HCT116 (cell line): ENCODE measurements around the gene ATOX1. TPM values are rescaled to one million over a fixed set of nuclear protein-coding genes. Genes with fewer than 3 reads are reported as not detected.
A peak's percentile ranks its signal among the peaks of the same experiment; 100 is the strongest.

Experiments
- ATAC-seq: fragments of 200-7000 bp; cut with Tn5 transposase; 2 replicates; pipeline ENCODE4 v1.9.1; 2020; ENCODE audit warnings: mild to moderate bottlenecking, moderate library complexity
- BruUV-seq: library from RNA; stranded (reverse); fragments of 400-500 nt; replicated peaks from 2 replicates; lab custom pipeline; 2021; lab: Mats Ljungman, UMichigan
- CTCF ChIA-PET: fragments of 300-600 bp; sonication (Branson Sonifier 250); formaldehyde crosslinking; loops from one replicate; lab custom pipeline; 2021; ENCODE audit warnings: antibody characterized with exemption; lab: Charles Lee
- POLR2A ChIA-PET: fragments of 300-600, 350-600 bp; sonication (Branson Sonifier 250); formaldehyde crosslinking; loops from one replicate; lab custom pipeline; 2021; ENCODE audit warnings: antibody characterized with exemption; lab: Charles Lee
- RAD21 ChIA-PET, 2 experiments: fragments of 300-600 bp; sonication (Branson Sonifier 250); formaldehyde crosslinking; loops; one replicate each; lab custom pipeline; 2023; ENCODE audit warnings: low total read pairs in 2 of 2; ENCODE audit not compliant: uncharacterized antibody in 2 of 2, unreplicated experiment in 2 of 2, low non-redundant PET in 1 of 2; lab: Charles Lee
- DNase-seq: peaks from one replicate; pipeline ENCODE4 v3.0.0-alpha.2; 2010; ENCODE audit warnings: low read depth, low spot score
- H2AFZ ChIP-seq: fragments of 200-600 bp; shearing (Covaris generic), sonication (generic); 2 replicates; pipeline ENCODE4 v1.6.1; 2017; ENCODE audit warnings: low read depth, mixed run types, mixed read lengths, antibody characterized with exemption, low read length; ENCODE audit not compliant: poor library complexity, severe bottlenecking
- H3K27ac ChIP-seq: 2 replicates; pipeline ENCODE4 v1.5.1; 2012; ENCODE audit warnings: low read depth, low read length
- H3K27me3 ChIP-seq: fragments of 200-600 bp; sonication (generic); 2 replicates; pipeline ENCODE4 v1.6.1; 2016; ENCODE audit warnings: mixed run types, low read length, mixed read lengths; ENCODE audit not compliant: insufficient read depth
- H3K36me3 ChIP-seq, 2 experiments: fragments of 200-500 bp in 1 of 2; fragments of 200-600 bp in 1 of 2; sonication (Bioruptor generic) in 1 of 2; sonication (generic) in 1 of 2; 2 replicates each; pipeline versions ENCODE4 v1.5.1 to v1.6.1; 2014 to 2016; ENCODE audit warnings: low read length in 2 of 2, inconsistent platforms in 1 of 2, mixed read lengths in 1 of 2, mixed run types in 1 of 2; ENCODE audit not compliant: insufficient read depth in 2 of 2, control insufficient read depth in 1 of 2
- H3K4me1 ChIP-seq, 2 experiments: fragments of 200-600 bp in 1 of 2; sonication (generic) in 1 of 2; 2 replicates each; pipeline versions ENCODE4 v1.5.1 to v1.6.1; 2012 to 2017; ENCODE audit warnings: low read length in 2 of 2, inconsistent platforms in 1 of 2, mild to moderate bottlenecking in 1 of 2, mixed read lengths in 1 of 2, mixed run types in 1 of 2, moderate library complexity in 1 of 2; ENCODE audit not compliant: insufficient read depth in 2 of 2, control insufficient read depth in 1 of 2
- H3K4me2 ChIP-seq: fragments of 200-600 bp; sonication (generic); 2 replicates; pipeline ENCODE4 v1.6.1; 2017; ENCODE audit warnings: mixed run types, low read length, mixed read lengths
- H3K4me3 ChIP-seq, 2 experiments: fragments of 200-600 bp in 1 of 2; sonication (generic) in 1 of 2; replicated peaks in 1 of 2; 2 replicates each; pipeline ENCODE4 v1.5.1; 2011 to 2016; ENCODE audit warnings: low read length in 2 of 2, control low read depth in 1 of 2, low read depth in 1 of 2, mild to moderate bottlenecking in 1 of 2, mixed read lengths in 1 of 2, mixed run types in 1 of 2
- H3K79me2 ChIP-seq: fragments of 200-600 bp; sonication (generic); 2 replicates; pipeline ENCODE4 v1.6.1; 2017; ENCODE audit warnings: mild to moderate bottlenecking, mixed run types, low read length, moderate library complexity, mixed read lengths; ENCODE audit not compliant: insufficient read depth
- H3K9ac ChIP-seq: fragments of 200-600 bp; sonication (generic); 2 replicates; pipeline ENCODE4 v1.6.1; 2016; ENCODE audit warnings: low read length, mixed read lengths
- H3K9me2 ChIP-seq: fragments of 200-600 bp; sonication (generic), shearing (Covaris generic); 2 replicates; pipeline ENCODE4 v1.6.1; 2017; ENCODE audit warnings: mixed run types, mild to moderate bottlenecking, moderate library complexity; ENCODE audit not compliant: insufficient read depth
- H3K9me3 ChIP-seq, 2 experiments: fragments of 200-500 bp in 1 of 2; fragments of 200-600 bp in 1 of 2; sonication (Bioruptor generic) in 1 of 2; sonication (generic) in 1 of 2; 2 replicates each; pipeline ENCODE4 v1.6.1; 2014 to 2017; ENCODE audit warnings: low read length in 2 of 2, mixed read lengths in 2 of 2, inconsistent platforms in 1 of 2, low read depth in 1 of 2, mild to moderate bottlenecking in 1 of 2, mixed run types in 1 of 2, moderate library complexity in 1 of 2; ENCODE audit not compliant: control insufficient read depth in 1 of 2, insufficient read depth in 1 of 2
- H4K20me1 ChIP-seq: fragments of 200-600 bp; sonication (generic), shearing (Covaris generic); 2 replicates; pipeline ENCODE4 v1.6.1; 2017; ENCODE audit warnings: mixed run types, mild to moderate bottlenecking, moderate library complexity; ENCODE audit not compliant: insufficient read depth
- CEBPB ChIP-seq: IDR thresholded peaks from 2 replicates; pipeline ENCODE4 v1.6.1; 2012; ENCODE audit warnings: low read depth
- EGR1 ChIP-seq: IDR thresholded peaks from 2 replicates; pipeline ENCODE4 v1.6.1; 2012; ENCODE audit warnings: low read depth
- EZH2 ChIP-seq: fragments of 200-600 bp; sonication (generic); IDR thresholded peaks from 2 replicates; pipeline ENCODE4 v1.6.1; 2017; ENCODE audit warnings: antibody characterized with exemption, mixed run types
- EZH2phosphoT487 ChIP-seq: fragments of 200-600 bp; IDR thresholded peaks from 2 replicates; pipeline ENCODE4 v1.6.1; 2018; ENCODE audit warnings: antibody characterized with exemption, borderline replicate concordance
- FOSL1 ChIP-seq: IDR thresholded peaks from 2 replicates; pipeline ENCODE4 v1.6.1; 2012; ENCODE audit warnings: low read depth
- JUND ChIP-seq: IDR thresholded peaks from 2 replicates; pipeline ENCODE4 v1.6.1; 2012
- POLR2A ChIP-seq: IDR thresholded peaks from 2 replicates; pipeline ENCODE4 v1.7.0; 2011; ENCODE audit warnings: borderline replicate concordance; ENCODE audit not compliant: insufficient read depth, insufficient read length; ENCODE audit errors: extremely low read depth
- RAD21 ChIP-seq: IDR thresholded peaks from 2 replicates; pipeline ENCODE4 v1.6.1; 2012; ENCODE audit warnings: low read depth, mild to moderate bottlenecking
- REST ChIP-seq: IDR thresholded peaks from 2 replicates; pipeline ENCODE4 v1.6.1; 2012; ENCODE audit warnings: low read depth
- SIN3A ChIP-seq: IDR thresholded peaks from 2 replicates; pipeline ENCODE4 v1.6.1; 2012; ENCODE audit warnings: low read depth
- TCF7L2 ChIP-seq: IDR thresholded peaks from 2 replicates; pipeline ENCODE4 v1.7.0; 2011; ENCODE audit warnings: borderline replicate concordance, inconsistent platforms; ENCODE audit not compliant: insufficient read depth, insufficient read length; ENCODE audit errors: extremely low read depth
- YY1 ChIP-seq: IDR thresholded peaks from 2 replicates; pipeline ENCODE4 v1.6.1; 2011; ENCODE audit warnings: low read length, low read depth, moderate library complexity, mild to moderate bottlenecking; ENCODE audit not compliant: insufficient replicate concordance; ENCODE audit errors: extremely low read depth
- ZFX ChIP-seq: fragments of 450-650 bp; IDR thresholded peaks from 2 replicates; pipeline ENCODE4 v1.6.1; 2017
- intact Hi-C: fragments of 100-400 bp; cut with micrococcal nuclease; formaldehyde crosslinking; loops from 2 replicates; pipeline ENCODE4 v1.10.0; 2022
- total RNA-seq: library from RNA; stranded (reverse); gene quantifications from one replicate; pipeline ENCODE4 v1.2.1, GENCODE V29; 2021; ENCODE audit not compliant: unreplicated experiment
- TF ChIP-seq, protein P1 (sequence below), 3 experiments: fragments of 200-600 bp in 1 of 3; sonication (generic) in 1 of 3; IDR thresholded peaks in 2 of 3; conservative IDR thresholded peaks in 1 of 3; 2 replicates each; pipeline ENCODE4 v1.5.1; 2012 to 2017; ENCODE audit warnings: low read depth in 2 of 3, low read length in 2 of 3, antibody characterized with exemption in 1 of 3, borderline replicate concordance in 1 of 3, control low read depth in 1 of 3, mild to moderate bottlenecking in 1 of 3, mixed read lengths in 1 of 3, mixed run types in 1 of 3, moderate library complexity in 1 of 3; ENCODE audit not compliant: insufficient read depth in 1 of 3
- TF ChIP-seq, protein P2 (sequence below): IDR thresholded peaks from 2 replicates; pipeline ENCODE4 v1.6.1; 2012
- TF ChIP-seq, protein P3 (sequence below): IDR thresholded peaks from 2 replicates; pipeline ENCODE4 v1.6.1; 2011; ENCODE audit warnings: mild to moderate bottlenecking, low read length, moderate library complexity; ENCODE audit not compliant: insufficient replicate concordance; ENCODE audit errors: extremely low read depth
- TF ChIP-seq, protein P4 (sequence below): IDR thresholded peaks from 2 replicates; pipeline ENCODE4 v1.6.1; 2012

Gene ATOX1
- total RNA-seq, 1 experiment from 2014 or later, result 66.2 TPM

- Histone ChIP-seq H3K9me2 (no peaks in the 10 kb centered on the region), H3K27me3 (no peaks in the 10 kb centered on the region), H3K4me1 (peaks cover 12 to 22% of the 10 kb centered on the region in 2 experiments), H3K9me3 (no peaks in the 10 kb centered on the region), H3K4me2 (peak overlapping the region; percentile 97), H3K79me2 (peaks cover 40% of the 10 kb centered on the region), H3K27ac (peak overlapping the region; percentile 38; the same call in 1 of the 2 replicates), H3K36me3 (no peaks in the 10 kb centered on the region), H3K9ac (peak overlapping the region; percentile 94), H3K4me3 (peak overlapping the region; percentile 93 to 98), H2AFZ (no peak overlapping the region), H4K20me1 (no peaks in the 10 kb centered on the region)
- ATAC-seq (peak; percentile 43), DNase-seq (no peak)
- POLR2A ChIA-PET, result interaction anchor here (4.5 kb wide), 1 partner anchor 14 kb away, joined by 27 read pairs; the partner anchor contains the start of gene G3BP1
- BruUV-seq, result TSS peak; percentile 72
- CTCF ChIA-PET, result interaction anchor here (1.0 to 1.3 kb wide), 2 partner anchors 13 to 17 kb away, joined by 3 to 7 read pairs; partner anchors contain the start of gene G3BP1
- RAD21 ChIA-PET, result no interaction called here
- TF ChIP-seq EZH2phosphoT487, result no peak
- TF ChIP-seq EGR1, result no peak
- no peak for TF ChIP-seq POLR2A
- no peak for TF ChIP-seq JUND
- TF ChIP-seq TCF7L2, result no peak
- TF ChIP-seq, protein P1, sequence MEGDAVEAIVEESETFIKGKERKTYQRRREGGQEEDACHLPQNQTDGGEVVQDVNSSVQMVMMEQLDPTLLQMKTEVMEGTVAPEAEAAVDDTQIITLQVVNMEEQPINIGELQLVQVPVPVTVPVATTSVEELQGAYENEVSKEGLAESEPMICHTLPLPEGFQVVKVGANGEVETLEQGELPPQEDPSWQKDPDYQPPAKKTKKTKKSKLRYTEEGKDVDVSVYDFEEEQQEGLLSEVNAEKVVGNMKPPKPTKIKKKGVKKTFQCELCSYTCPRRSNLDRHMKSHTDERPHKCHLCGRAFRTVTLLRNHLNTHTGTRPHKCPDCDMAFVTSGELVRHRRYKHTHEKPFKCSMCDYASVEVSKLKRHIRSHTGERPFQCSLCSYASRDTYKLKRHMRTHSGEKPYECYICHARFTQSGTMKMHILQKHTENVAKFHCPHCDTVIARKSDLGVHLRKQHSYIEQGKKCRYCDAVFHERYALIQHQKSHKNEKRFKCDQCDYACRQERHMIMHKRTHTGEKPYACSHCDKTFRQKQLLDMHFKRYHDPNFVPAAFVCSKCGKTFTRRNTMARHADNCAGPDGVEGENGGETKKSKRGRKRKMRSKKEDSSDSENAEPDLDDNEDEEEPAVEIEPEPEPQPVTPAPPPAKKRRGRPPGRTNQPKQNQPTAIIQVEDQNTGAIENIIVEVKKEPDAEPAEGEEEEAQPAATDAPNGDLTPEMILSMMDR (IDR thresholded peaks at IDR 0.05 in 2 of 3, conservative IDR thresholded peaks at IDR 0.05 in 1 of 3; ENCODE audit: borderline replicate concordance in 1 of 3, insufficient read depth in 1 of 3, low read depth in 2 of 3, low read length in 2 of 3), result no peak
- TF ChIP-seq EZH2, result no peak
- no peak for TF ChIP-seq ZFX
- TF ChIP-seq, protein P2, sequence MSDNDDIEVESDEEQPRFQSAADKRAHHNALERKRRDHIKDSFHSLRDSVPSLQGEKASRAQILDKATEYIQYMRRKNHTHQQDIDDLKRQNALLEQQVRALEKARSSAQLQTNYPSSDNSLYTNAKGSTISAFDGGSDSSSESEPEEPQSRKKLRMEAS, result no peak
- TF ChIP-seq REST, result no peak
- no peak for TF ChIP-seq YY1
- TF ChIP-seq, protein P3, sequence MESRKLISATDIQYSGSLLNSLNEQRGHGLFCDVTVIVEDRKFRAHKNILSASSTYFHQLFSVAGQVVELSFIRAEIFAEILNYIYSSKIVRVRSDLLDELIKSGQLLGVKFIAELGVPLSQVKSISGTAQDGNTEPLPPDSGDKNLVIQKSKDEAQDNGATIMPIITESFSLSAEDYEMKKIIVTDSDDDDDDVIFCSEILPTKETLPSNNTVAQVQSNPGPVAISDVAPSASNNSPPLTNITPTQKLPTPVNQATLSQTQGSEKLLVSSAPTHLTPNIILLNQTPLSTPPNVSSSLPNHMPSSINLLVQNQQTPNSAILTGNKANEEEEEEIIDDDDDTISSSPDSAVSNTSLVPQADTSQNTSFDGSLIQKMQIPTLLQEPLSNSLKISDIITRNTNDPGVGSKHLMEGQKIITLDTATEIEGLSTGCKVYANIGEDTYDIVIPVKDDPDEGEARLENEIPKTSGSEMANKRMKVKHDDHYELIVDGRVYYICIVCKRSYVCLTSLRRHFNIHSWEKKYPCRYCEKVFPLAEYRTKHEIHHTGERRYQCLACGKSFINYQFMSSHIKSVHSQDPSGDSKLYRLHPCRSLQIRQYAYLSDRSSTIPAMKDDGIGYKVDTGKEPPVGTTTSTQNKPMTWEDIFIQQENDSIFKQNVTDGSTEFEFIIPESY, result no peak
- no peak for TF ChIP-seq FOSL1
- no peak for TF ChIP-seq SIN3A
- no peak for TF ChIP-seq RAD21
- TF ChIP-seq, protein P4, sequence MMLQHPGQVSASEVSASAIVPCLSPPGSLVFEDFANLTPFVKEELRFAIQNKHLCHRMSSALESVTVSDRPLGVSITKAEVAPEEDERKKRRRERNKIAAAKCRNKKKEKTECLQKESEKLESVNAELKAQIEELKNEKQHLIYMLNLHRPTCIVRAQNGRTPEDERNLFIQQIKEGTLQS, result no peak
- no peak for TF ChIP-seq CEBPB
- intact Hi-C loops, result loop anchor here (1.0 kb wide), 1 partner anchor 13 kb away; the partner anchor contains the start of gene G3BP1
Measured at GRCh38 chr5:151758141-151758429, 346 bp downstream of the ATOX1 start.
